Muscle layer of duodenum (tissue), 2 donors: ENCODE measurements around the gene CLSTN1.
"Not testable (repeated sequence)": the region's sequence is repeated elsewhere in the genome, so short reads cannot be mapped to it uniquely, and the experiment has no call there.

Source experiments
- H3K27ac ChIP-seq: one replicate; pipeline ENCODE4 v1.7.0; 2013; ENCODE audit warnings: mild to moderate bottlenecking, low read length
- H3K27me3 ChIP-seq: one replicate; pipeline ENCODE4 v1.7.0; 2013; ENCODE audit warnings: low read depth, mild to moderate bottlenecking, control low read depth, low read length
- H3K36me3 ChIP-seq, 2 donors: one replicate each; pipeline ENCODE4 v1.7.0; 2013; ENCODE audit warnings: low read length in 2 of 2, control low read depth in 1 of 2, mild to moderate bottlenecking in 1 of 2; ENCODE audit not compliant: insufficient read depth in 2 of 2, control insufficient read depth in 1 of 2
- H3K4me1 ChIP-seq, 2 donors: one replicate each; pipeline ENCODE4 v1.7.0; 2013; ENCODE audit warnings: low read length in 2 of 2, mild to moderate bottlenecking in 2 of 2, control low read depth in 1 of 2, moderate library complexity in 1 of 2; ENCODE audit not compliant: insufficient read depth in 2 of 2, control insufficient read depth in 1 of 2
- H3K4me3 ChIP-seq, 2 donors: one replicate each; pipeline ENCODE4 v1.7.0; 2013; ENCODE audit warnings: low read length in 2 of 2, low read depth in 1 of 2, mild to moderate bottlenecking in 1 of 2
- H3K9me3 ChIP-seq, 2 donors: one replicate each; pipeline ENCODE4 v1.7.0; 2013; ENCODE audit warnings: low read length in 2 of 2, control low read depth in 1 of 2, mild to moderate bottlenecking in 1 of 2; ENCODE audit not compliant: control insufficient read depth in 1 of 2
- donor health status: healthy.

The CLSTN1 gene

DNA sequence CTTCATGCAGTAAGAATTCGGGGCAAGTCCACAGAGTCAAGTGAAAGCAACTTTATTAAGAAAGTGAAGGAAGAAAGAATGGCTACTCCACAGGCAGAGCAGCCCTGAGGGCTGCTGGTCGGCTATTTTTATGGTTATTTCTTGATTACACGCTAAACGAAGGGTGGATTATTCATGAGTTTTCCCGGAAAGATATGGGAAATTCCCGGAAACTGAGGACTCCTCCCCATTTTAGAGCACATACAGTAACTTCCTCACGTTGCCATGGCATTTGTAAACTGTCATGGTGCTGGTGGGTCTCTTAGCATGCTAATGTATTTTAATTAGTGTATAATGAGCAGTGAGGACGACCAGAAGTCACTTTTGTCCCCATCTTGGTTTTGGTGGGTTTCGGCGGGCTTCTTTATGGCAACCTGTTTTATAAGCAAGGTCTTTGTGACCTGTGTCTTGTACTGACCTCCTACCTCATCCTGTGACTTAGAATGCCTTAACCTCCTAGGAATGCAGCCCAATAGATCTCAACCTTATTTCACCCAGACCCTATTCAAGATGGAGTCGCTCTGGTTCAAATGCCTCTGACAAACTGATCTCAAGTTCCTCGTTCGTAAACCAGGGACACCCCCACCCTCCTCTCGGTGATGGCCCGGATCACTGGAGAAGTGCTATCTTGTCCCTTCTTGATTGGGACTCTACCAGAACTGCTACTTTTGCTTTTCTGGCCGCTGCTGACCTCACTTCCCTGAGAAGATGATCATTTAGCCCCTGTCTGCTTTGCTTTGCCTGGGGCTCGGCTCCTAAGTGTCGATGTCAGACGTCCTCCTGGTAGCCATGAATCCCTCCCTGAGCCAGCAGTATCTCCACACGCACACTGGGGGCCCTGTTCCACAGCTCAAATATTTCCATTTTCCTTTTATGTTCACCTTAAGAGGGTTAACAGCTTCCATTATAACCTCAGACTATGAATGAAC is 48.8 kb downstream of the CLSTN1 start:
- Histone ChIP-seq H3K27ac (no peak overlapping the region), H3K27me3 (no peaks in the 10 kb centered on the region), H3K9me3 (no peaks in the 10 kb centered on the region), H3K36me3 (peaks cover 10 to 14% of the 10 kb centered on the region in 2 donors), H3K4me3 (no peak overlapping the region), H3K4me1 (no peaks in the 10 kb centered on the region)

DNA sequence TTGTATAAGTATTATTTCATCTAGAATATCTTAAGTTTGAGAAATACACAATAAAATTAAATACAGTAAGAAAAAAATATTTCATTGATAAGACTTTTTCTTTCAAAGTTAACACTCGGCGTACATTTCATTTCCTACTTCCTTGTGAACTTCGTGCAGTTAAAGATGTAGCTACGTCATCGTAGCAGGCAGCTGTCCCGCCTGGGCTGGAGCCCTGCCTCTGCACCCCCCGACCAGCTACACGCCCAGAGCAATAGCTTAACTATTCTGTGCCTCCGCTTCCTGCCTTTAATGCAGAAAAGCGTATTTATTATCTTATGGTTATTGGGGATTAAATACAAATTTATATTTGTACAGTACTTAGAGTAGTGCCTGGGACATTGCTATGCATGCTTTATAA is 53.5 kb downstream of the CLSTN1 start:
- Histone ChIP-seq H3K4me3 (no peak overlapping the region), H3K27ac (no peak overlapping the region), H3K9me3 (no peaks in the 10 kb centered on the region), H3K27me3 (no peaks in the 10 kb centered on the region), H3K4me1 (no peaks in the 10 kb centered on the region), H3K36me3 (peaks cover 10 to 14% of the 10 kb centered on the region in 2 donors)

DNA sequence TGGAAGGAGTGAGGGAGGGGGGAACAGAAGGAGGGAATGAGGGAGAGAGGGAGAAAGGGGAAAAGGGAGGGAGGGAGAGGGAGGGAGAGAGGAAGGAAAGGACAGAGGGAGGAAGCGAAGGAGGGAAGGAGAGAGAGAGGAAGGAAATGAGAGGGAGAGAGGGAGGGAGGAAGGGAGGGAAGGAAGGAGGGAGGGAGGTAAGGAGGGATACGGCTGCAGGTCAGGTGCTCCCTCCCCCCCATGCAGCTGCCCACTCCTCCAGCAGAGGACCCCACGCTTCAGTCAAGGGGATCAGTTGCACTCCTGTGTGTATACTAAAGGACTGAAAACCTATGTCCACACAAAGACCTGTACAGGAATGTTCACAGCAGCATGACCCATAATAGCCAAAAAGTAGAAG is 54.8 kb downstream of the CLSTN1 start:
- H3K4me1 ChIP-seq = no peaks in the 10 kb centered on the region
- H3K36me3 ChIP-seq = peaks cover 10 to 14% of the 10 kb centered on the region in 2 donors
- no peak overlapping the region for H3K27ac ChIP-seq
- no peak overlapping the region for H3K4me3 ChIP-seq
- no peaks in the 10 kb centered on the region for H3K27me3 ChIP-seq
- H3K9me3 ChIP-seq = no peaks in the 10 kb centered on the region

DNA sequence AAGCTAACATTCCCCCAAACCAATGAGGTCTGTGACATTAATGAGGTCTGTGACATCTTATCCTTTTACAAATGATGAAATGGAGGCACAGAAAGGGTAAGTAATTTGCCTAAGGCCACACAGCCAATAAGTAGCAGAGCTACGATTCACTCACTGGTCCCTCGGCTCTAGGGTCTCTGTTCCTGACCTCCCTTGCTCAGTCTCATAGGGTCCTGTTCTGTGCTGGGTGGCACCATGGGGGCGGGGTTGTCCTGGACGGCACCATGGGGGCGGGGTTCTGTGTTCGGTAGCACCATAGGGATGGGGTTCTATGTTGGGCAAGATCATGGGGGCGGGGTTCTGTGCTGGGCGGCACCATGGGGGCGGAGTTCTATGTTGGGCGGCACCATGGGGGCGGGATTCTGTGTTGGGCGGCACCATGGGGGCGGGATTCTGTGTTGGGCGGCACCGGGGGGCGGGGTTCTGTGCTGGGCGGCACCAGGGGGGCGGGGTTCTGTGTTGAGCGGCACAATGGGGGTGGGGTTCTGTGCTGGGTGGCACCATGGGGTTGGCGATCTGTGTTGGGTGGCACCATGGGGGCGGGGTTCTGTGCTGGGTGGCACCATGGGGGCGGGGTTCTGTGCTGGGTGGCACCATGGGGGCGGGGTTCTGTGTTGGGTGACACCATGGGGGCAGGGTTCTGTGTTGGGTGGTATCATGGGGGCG is 55.6 kb downstream of the CLSTN1 start:
- Histone ChIP-seq H3K4me1 (no peaks in the 10 kb centered on the region), H3K27me3 (no peaks in the 10 kb centered on the region), H3K36me3 (peaks cover 8 to 14% of the 10 kb centered on the region in 2 donors), H3K9me3 (no peaks in the 10 kb centered on the region), H3K4me3 (no peak overlapping the region), H3K27ac (no peak overlapping the region)

DNA sequence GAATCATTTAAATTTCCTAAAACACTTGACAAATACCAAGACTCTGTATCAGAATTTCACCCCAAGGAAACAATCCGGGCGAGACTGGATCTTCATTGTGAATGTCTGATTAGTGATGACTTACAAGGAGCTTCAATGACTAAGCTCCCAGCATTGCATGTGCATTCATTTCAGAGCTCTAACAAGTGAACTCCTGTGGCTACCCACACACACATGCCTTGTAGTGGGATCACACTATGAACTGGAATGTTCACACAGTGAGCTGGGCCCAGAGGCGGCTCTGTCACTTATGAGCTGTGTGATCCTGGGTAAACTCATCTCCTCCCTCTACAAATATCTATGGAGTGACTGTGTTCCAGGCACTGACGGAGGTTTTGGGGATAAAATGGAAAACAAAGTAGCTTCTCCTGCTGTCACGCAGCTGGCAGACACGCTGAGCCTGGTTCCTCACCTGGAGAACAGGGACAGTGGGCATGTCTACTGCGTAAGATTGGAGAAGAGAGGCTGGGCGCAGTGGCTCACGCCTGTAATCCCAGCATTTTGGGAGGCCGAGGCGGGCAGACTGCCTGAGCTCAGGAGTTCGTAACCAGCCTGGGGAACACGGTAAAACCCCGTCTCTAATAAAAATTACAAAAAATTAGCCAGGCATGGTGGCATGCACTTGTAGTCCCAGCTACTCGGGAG is 56.9 kb downstream of the CLSTN1 start:
- Histone ChIP-seq H3K9me3 (no peaks in the 10 kb centered on the region), H3K36me3 (peaks cover 0 to 4% of the 10 kb centered on the region in 2 donors), H3K4me1 (no peaks in the 10 kb centered on the region), H3K4me3 (no peak overlapping the region), H3K27me3 (no peaks in the 10 kb centered on the region), H3K27ac (no peak overlapping the region)

DNA sequence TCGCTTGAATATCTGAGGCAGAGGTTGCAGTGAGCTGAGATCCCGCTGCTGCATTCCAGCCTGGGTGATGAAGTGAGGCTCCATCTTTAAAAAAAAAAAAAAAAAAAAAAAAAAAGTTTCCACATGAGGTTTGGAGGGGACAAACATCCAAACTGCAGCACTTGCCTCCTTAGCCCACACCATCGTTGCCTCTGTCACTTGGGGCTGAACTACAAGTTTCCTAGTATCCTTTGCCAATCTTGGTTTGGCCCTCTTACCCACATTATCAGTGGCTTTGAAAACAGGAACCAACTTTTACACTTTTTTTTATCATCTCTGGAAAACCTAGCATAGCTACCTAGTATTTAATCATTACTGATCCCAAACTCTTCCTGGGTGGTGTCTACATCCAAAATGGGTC is 59.2 kb downstream of the CLSTN1 start:
- peaks cover 0 to 4% of the 10 kb centered on the region in 2 donors for H3K36me3 ChIP-seq
- H3K4me3 ChIP-seq = no peak overlapping the region
- H3K4me1 ChIP-seq = no peaks in the 10 kb centered on the region
- H3K9me3 ChIP-seq = no peaks in the 10 kb centered on the region
- H3K27me3 ChIP-seq = no peaks in the 10 kb centered on the region
- no peak overlapping the region for H3K27ac ChIP-seq

DNA sequence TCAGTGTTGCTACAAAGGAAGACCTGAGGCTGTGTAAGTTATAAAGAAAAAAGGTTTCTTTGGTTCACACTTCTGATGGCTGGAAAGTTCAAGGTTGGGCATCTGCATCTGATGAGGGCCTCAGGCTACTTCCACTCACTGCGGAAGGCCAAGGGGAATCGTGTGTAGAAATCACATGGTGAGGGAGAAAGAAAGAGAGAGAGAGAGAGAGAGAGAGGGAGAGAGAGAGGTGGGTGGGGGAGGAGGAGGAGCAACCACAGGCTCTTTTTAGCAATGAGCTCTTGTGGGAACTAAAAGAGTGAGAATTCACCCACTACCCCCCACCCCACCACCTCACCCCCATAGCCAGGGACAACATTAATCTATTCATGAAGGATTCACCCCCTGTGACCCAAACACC is 59.9 kb downstream of the CLSTN1 start:
- no peak overlapping the region for H3K27ac ChIP-seq
- peaks cover 0 to 4% of the 10 kb centered on the region in 2 donors for H3K36me3 ChIP-seq
- H3K27me3 ChIP-seq = no peaks in the 10 kb centered on the region
- H3K9me3 ChIP-seq = no peaks in the 10 kb centered on the region
- no peak overlapping the region for H3K4me3 ChIP-seq
- peaks cover 0 to 4% of the 10 kb centered on the region in 2 donors for H3K4me1 ChIP-seq

DNA sequence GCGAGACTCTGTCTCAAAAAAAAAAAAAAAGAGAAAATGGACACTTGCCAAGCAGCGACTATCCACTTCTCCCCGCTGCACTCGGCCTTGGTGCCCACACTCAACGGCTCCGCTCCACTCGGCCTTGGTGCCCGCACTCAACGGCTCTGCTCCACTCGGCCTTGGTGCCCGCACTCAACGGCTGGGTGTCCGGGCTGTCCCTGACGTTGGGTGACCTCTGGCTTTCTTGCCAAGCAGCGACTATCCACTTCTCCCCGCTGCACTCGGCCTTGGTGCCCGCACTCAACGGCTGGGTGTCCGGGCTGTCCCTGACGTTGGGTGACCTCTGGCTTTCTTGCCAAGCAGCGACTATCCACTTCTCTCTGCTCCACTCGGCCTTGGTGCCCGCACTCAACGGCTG is 61.3 kb downstream of the CLSTN1 start:
- not testable (repeated sequence) for H3K4me1 ChIP-seq, H3K36me3 ChIP-seq, H3K9me3 ChIP-seq, H3K27me3 ChIP-seq, H3K4me3 ChIP-seq, H3K27ac ChIP-seq

DNA sequence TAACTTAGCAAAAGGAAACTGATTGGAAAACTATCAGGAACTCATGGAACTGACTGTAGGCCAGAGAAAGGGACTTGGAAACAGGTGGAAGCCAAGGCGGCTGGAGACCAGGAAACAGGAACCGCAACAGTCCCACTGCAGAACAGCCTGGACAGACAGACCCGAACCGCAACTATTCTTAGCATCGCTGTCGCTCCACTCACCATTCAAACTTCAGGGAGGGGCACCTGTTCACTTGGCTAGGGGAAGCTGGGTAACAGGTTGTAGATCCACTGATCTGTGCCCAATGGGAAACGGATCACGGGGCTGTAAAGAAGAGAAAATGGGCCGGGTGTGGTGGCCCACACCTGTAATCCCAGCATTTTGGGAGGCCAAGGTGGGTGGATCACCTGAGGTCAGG is 61.9 kb downstream of the CLSTN1 start:
- peaks cover 0 to 4% of the 10 kb centered on the region in 2 donors for H3K36me3 ChIP-seq
- H3K27me3 ChIP-seq = no peaks in the 10 kb centered on the region
- H3K4me3 ChIP-seq = no peak overlapping the region
- no peak overlapping the region for H3K27ac ChIP-seq
- peaks cover 0 to 7% of the 10 kb centered on the region in 2 donors for H3K4me1 ChIP-seq
- no peaks in the 10 kb centered on the region for H3K9me3 ChIP-seq

DNA sequence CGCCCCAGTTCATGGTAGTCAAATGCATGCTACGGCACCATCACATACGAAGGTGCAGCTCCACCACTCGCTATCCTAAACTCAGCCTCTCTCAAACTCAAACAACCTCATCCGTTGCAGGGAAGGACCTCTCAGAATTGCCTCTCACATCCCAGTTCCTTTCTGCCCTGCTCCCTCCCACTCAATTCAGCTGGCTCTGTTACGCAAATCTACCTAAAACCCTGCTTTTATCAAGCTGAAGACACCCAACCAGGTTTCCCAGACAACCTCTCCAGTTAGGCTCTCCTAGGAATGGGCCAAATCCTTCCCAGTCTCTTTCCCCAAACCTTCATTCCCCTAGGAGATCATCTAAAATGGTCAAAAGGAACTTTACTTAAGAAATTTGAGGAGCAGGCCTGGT is 62.9 kb downstream of the CLSTN1 start:
- H3K27me3 ChIP-seq = no peaks in the 10 kb centered on the region
- H3K4me1 ChIP-seq = peaks cover 0 to 12% of the 10 kb centered on the region in 2 donors
- peaks cover 0 to 4% of the 10 kb centered on the region in 2 donors for H3K36me3 ChIP-seq
- H3K4me3 ChIP-seq = no peak overlapping the region
- H3K27ac ChIP-seq = no peak overlapping the region
- no peaks in the 10 kb centered on the region for H3K9me3 ChIP-seq

DNA sequence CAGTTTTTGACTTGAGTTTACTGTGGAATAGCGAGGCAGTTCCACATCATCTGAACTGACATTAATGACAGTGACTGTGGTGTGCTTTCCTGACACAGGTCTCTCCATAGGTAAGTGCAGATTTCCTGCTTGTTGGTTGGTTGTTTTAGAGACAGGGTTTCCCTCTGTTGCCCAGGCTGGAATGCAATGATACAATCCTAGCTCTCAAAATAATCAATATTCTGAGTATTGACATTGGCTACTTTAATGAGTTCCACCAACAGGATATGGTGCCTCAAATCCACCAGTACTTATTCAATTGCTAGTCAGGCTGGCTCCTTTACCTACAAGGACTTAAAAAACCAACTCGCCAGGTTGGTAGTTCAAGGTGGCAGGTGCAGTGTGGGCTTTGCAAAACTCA is 63.8 kb downstream of the CLSTN1 start:
- peaks cover 0 to 4% of the 10 kb centered on the region in 2 donors for H3K36me3 ChIP-seq
- H3K9me3 ChIP-seq = no peaks in the 10 kb centered on the region
- no peak overlapping the region for H3K27ac ChIP-seq
- H3K4me1 ChIP-seq = peaks cover 0 to 15% of the 10 kb centered on the region in 2 donors
- H3K4me3 ChIP-seq = no peak overlapping the region
- H3K27me3 ChIP-seq = no peaks in the 10 kb centered on the region
